HepG2 (cell line): Measurements from ENCODE around the gene MYH7B. TPM values are rescaled to one million over a fixed set of nuclear protein-coding genes. Genes with fewer than 3 reads are reported as not detected.

Experiments
- ATRX ChIP-seq: sonication (generic); formaldehyde crosslinking; IDR thresholded peaks from 2 replicates; pipeline ENCODE4 v1.4.0; 2020; ENCODE audit warnings: missing genetic modification reagents, borderline replicate concordance
- GATAD2A ChIP-seq: IDR thresholded peaks from 2 replicates; pipeline ENCODE4 v1.6.1; 2016
- NR2F1 ChIP-seq, 2 experiments: fragments of 450-650 bp in 1 of 2; formaldehyde crosslinking in 1 of 2; IDR thresholded peaks; 2 replicates each; pipeline versions ENCODE4 v1.5.0 to v1.6.1; 2016 to 2020; ENCODE audit warnings: mild to moderate bottlenecking in 1 of 2, missing compliant biosample characterization in 1 of 2, missing genetic modification reagents in 1 of 2, moderate library complexity in 1 of 2
- SAP130 ChIP-seq: IDR thresholded peaks from 2 replicates; pipeline ENCODE4 v1.6.1; 2016; ENCODE audit warnings: low read depth
- SOX5 ChIP-seq: IDR thresholded peaks from 2 replicates; pipeline ENCODE4 v1.6.1; 2016; ENCODE audit warnings: borderline replicate concordance
- SRSF4 ChIP-seq: fragments of 200-400 bp; formaldehyde crosslinking; IDR thresholded peaks from one replicate; pipeline ENCODE4 v1.6.1; 2018; ENCODE audit warnings: mild to moderate bottlenecking, low read depth, low read length, moderate library complexity; ENCODE audit not compliant: poor library complexity, severe bottlenecking
- THYN1 ChIP-seq: sonication (generic); formaldehyde crosslinking; IDR thresholded peaks from 2 replicates; pipeline ENCODE4 v1.8.1; 2023; ENCODE audit warnings: low read depth, mild to moderate bottlenecking, moderate library complexity, missing genetic modification reagents, borderline replicate concordance
- ZNF850 ChIP-seq: sonication (generic); formaldehyde crosslinking; conservative IDR thresholded peaks from 2 replicates; pipeline ENCODE4 v1.9.0; 2021; ENCODE audit warnings: mild to moderate bottlenecking, missing genetic modification reagents
- ZNF879 ChIP-seq: sonication (generic); formaldehyde crosslinking; IDR thresholded peaks from 2 replicates; pipeline ENCODE4 v1.8.1; 2023; ENCODE audit warnings: missing genetic modification reagents
- polyA plus RNA-seq, 8 experiments: library from polyadenylated mRNA; depleted of rRNA in 3 of 8; stranded (reverse) in 7 of 8; unstranded in 1 of 8; fragments of >200 nt; fragmentation: Illumina TruSeq in 4 of 8; extraction: Trizol in 4 of 8; gene quantifications; 2 replicates each; pipeline versions ENCODE4 v1.2.1 to v1.2.3, GENCODE V29; 2011 to 2016; ENCODE audit warnings: low read depth in 4 of 8, missing spikeins in 1 of 8, mixed read lengths in 1 of 8; ENCODE audit not compliant: insufficient read depth in 1 of 8
- total RNA-seq, 5 experiments: library from RNA; depleted of rRNA; stranded (reverse); fragments of >200 nt; fragmentation: Illumina TruSeq; extraction: Trizol; gene quantifications; 2 replicates each; pipeline ENCODE4 v1.2.3, GENCODE V29; 2016; ENCODE audit warnings: low read depth in 1 of 5
- TF ChIP-seq, protein P1 (sequence below): sonication (generic); formaldehyde crosslinking; IDR thresholded peaks from 2 replicates; pipeline ENCODE4 v1.5.1; 2020; ENCODE audit warnings: mild to moderate bottlenecking, missing genetic modification reagents, moderate library complexity

Gene MYH7B
- total and polyA plus RNA-seq, 2 of the 13 experiments (the other 11 are each of a cell fraction or from before 2014, with no cell fraction given): 0.05 to 0.20 TPM

DNA sequence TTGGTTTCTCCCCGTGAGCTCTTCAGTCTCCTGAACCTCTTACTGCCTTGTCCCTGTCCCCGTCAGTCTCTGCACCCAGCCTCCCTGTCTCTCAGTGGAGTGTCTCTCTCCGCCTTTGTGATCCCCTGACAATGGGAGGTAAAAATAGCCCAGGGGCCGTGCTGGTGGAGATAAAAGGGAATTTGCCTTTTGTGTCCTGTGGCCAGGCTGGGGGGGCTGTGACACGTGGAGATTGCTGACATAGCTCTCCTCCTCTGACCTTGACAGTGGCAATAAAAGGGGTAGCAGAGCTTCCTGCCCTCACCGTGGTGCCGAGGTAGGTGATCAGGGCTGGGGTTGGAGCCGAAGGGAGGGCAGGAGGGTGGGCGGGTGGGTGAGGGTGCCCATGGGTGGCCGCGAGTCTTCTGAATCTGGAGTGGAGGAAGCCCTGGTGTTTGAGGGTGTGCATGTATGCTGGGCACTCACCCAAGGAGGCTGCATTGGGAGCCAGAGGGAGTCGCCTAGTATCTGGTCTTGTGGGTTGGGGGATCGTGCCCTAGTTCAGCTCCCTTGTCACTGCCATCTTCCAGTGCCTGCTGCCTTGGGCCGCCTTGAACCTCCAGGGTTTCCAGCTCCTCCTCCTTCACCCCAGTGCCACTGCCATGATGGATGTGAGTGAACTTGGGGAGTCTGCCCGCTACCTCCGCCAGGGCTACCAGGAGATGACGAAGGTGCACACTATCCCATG, 21.9 kb downstream of the MYH7B start (continued):
- TF ChIP-seq THYN1 (CRISPR knock-in tag): no peak
- TF ChIP-seq ZNF879 (CRISPR knock-in tag): no peak
- peak; percentile 36; the same call in 1 of the 2 replicates for TF ChIP-seq GATAD2A (CRISPR knock-in tag)
- no peak for TF ChIP-seq NR2F1 (CRISPR knock-in tag; IDR thresholded peaks at IDR 0.05)
- TF ChIP-seq SRSF4: no peak
- peak; percentile 44 for TF ChIP-seq SAP130 (CRISPR knock-in tag)
- no peak for TF ChIP-seq ZNF850 (CRISPR knock-in tag)
- no peak for TF ChIP-seq ATRX (CRISPR knock-in tag)
- TF ChIP-seq SOX5 (CRISPR knock-in tag): peak; percentile 98
- TF ChIP-seq, protein P1, sequence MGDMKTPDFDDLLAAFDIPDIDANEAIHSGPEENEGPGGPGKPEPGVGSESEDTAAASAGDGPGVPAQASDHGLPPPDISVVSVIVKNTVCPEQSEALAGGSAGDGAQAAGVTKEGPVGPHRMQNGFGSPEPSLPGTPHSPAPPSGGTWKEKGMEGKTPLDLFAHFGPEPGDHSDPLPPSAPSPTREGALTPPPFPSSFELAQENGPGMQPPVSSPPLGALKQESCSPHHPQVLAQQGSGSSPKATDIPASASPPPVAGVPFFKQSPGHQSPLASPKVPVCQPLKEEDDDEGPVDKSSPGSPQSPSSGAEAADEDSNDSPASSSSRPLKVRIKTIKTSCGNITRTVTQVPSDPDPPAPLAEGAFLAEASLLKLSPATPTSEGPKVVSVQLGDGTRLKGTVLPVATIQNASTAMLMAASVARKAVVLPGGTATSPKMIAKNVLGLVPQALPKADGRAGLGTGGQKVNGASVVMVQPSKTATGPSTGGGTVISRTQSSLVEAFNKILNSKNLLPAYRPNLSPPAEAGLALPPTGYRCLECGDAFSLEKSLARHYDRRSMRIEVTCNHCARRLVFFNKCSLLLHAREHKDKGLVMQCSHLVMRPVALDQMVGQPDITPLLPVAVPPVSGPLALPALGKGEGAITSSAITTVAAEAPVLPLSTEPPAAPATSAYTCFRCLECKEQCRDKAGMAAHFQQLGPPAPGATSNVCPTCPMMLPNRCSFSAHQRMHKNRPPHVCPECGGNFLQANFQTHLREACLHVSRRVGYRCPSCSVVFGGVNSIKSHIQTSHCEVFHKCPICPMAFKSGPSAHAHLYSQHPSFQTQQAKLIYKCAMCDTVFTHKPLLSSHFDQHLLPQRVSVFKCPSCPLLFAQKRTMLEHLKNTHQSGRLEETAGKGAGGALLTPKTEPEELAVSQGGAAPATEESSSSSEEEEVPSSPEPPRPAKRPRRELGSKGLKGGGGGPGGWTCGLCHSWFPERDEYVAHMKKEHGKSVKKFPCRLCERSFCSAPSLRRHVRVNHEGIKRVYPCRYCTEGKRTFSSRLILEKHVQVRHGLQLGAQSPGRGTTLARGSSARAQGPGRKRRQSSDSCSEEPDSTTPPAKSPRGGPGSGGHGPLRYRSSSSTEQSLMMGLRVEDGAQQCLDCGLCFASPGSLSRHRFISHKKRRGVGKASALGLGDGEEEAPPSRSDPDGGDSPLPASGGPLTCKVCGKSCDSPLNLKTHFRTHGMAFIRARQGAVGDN (CRISPR knock-in tag): peak; percentile 21; the same call in 1 of the 2 replicates
